SHP77 (cell line): Measurements from ENCODE around the gene MYO1D.
"Not testable (repeated sequence)": the region's sequence is repeated elsewhere in the genome, so short reads cannot be mapped to it uniquely, and the experiment has no call there.

Experiments
- DNase-seq, 2 experiments: peaks; one replicate each; lab custom pipeline; 2025; lab: John Stamatoyannopoulos, UW

Gene MYO1D

DNA sequence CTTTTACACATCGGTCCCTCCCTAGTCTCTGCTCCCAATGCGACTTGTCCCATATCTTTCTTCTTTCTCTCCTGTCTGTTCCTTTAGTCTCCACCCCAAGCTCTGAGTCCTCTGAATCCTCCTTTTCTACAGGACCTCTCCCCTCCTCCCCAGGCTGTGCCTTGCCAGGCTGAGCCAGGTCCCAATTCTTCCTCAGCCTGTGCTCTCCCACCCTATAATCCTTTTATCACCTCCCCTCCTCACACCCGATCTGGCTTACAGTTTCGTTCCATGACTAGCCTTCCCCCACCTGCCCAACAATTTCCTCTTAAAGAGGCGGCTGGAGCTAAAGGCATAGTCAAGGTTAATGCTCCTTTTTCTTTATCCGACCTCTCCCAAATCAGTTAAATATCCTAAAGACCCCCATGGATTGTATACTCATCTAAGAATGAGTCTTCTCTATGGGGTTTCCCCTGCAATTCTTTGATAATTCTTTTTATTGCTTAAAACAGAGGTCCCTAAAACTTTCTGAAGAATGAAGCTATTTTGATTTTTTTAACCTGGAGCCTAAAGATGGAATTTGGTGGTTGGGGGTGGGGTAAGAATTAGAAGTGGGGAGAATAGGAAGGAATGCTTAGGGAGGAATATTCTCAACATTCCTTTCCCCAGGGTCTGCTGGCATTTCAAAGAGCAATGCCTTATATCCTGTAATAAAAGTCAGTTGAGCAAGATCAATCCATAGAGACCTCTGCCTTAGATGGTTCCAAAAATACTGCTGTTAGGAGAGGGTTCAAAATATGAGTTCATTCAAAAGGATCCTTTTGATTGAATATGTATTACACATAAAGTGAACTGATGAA is 102.8 kb downstream of the MYO1D start:
- no peak for DNase-seq

DNA sequence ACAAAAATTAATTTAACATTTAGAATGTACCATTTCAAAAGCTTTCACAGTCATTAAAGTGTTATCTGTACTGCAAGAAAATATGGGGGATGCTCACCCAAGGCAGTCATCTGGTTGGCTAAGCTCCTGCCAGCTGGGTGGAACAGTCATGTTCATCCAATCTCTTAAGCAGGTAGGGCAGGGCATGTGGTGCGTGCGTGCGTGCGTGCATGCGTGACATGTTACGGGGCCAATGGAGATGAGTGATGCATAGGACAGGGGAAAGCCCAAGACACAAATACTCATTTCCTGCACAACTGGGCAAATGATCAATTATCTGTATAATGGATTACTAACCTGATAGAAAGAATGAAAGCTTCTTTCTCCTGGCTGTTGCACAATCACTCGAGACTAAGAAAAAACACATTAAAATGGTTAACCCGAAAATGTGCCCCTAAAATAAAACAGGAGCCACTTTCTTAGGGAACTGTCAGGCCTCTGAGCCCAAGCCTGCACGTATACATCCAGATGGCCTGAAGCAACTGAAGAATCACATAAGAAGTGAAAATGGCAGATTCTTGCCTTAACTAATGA is 104.4 kb downstream of the MYO1D start:
- DNase-seq = no peak

DNA sequence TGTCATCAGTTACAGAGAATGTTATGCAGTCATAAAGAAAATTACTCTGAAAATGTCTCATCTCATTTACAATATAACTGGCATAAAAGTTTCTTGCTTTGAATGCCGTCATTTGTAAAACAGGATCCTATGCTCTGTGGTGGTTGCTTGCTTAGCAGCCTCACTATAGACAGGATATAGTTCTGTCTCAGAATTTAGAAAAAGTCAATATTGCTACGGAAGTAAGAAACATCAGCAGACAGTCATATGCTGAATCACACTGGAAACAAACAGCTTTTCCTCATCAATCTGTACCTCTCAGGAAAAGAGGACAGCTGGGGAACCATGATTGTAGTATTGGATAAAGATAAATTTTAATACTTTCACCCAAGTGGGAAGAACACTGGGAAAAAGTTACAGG is 105.5 kb downstream of the MYO1D start:
- DNase-seq = no peak

DNA sequence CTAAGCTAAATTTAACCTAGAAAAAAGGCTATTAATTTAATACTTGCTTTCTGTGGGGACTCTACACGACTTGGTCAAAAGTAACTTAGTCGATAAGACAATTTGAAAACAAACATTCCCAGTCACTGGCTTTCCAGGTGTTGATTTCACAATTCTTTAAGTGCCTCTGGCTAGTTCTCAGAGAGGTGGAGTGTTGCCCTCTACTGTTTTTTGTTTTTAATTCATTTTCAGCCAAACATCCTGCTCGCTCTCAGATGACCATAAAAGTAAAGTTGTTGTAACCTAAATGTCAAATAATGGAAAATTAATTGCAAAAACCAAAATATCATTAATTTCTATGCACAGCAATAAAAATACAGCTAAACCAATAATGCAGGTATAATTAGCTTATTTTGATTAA is 107.1 kb downstream of the MYO1D start:
- DNase-seq = no peak

DNA sequence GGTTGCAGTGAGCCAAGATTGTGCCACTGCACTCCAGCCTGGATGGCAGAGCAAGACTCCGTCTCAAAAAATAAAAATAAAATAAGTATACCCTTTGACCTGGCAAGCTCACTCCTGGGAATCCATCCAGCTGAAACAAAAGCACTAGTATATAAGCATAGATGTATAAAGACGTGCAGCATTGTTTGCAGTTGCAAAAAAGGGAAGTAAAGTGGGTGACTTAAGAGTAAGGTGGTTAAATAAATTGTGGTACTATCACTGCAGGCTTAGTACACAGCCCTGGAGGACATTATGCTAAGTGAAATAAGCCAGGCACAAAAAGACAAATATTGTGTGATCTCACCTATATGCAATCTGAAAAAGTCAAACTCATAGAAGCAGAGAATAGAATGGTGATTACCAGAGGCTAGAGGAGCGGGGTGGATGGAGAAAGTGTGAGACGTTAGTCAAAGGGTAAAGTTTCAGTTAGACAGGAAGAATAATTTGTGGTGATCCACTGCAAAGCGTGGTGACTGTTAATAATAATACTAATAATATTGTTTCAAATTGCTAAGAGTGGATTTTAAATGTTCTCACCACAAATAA is 113.0 kb downstream of the MYO1D start:
- DNase-seq = no peak

DNA sequence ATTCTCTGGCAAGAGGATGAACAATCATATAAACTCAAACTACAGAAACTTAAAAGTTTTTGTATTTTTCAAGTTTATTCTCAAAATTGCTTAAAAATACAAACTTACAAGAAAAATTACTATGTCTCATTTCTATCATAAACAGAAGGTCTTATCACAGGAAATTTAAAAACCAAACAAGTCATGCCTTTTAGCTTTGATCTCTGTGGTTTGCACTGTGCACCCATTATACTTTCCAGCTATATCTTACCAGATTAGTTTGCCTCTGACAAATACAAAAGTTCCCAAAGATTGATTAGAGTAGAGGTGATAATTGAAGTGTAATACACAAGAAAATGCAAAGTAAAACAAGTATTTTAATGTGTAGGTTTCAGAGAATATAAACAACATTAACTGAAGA is 117.4 kb downstream of the MYO1D start:
- no peak for DNase-seq

DNA sequence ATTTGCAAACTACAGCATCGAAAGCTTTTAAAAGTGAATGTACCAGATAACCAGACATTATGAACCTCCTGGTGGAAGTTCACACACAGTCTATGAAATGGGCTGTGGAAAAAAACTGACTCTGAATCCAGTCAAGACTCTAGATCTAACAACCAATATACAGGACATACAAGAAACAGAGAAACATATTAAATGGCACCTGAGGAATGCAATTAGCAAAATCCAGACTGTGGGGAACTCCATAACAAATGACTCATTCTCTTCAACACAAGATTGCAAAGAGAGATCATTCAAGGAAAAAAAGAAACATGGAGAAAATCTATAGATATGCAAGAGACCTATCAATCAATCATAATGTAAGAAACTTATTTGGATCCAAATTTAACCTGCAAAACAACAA is 119.0 kb downstream of the MYO1D start:
- no peak for DNase-seq

DNA sequence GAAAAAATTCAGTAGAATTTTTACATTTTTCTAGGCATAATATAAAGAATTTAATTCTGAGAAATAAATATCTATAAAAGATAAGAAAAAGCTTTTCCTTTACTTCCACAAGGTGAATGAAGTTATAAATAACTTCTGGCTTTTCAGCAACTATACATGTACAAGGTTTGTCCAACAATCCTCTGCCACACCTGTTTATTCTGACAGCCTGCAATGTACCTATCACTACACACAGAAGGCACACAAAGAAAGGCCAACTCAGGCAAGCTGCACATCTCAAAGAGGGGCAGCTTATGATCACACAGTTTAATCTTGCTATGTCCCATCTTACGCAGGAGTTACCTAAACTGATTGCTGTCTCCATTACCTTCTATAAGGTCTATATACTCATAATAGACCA is 120.2 kb downstream of the MYO1D start:
- DNase-seq = no peak

DNA sequence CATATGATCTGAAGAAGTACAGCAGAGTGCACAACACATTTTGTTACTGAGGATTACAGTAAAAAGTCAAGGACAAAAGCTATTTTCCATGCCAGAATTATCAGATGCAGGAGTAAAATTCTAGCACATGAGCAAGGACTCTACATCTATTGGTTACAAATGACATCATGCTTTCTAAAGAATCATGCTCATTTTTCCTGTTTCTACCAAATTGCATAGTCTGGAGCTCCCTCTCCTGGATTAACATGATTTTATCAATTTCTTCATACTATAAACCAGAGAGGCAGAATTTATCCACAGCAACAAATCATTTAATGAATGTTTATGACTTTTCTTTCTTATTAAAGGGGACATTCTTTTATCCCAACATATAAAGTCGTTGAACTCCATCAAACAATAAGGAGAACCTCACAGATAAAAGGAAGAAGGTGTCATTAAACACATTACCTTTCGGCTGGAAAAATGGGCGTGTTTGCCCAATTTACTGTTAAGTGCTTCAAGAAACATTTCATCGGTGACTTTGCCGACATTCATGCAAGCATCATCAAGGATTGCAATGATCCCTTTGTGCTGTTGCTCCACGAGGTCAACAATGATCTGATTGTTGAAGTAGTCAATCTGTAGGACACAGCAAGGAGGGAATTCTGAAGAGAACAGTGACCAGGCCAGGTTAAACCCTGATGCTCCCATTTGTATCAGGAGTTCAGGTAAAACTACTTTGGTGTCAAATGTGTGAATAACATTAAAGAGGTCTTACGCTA is 121.7 kb downstream of the MYO1D start:
- peak; percentile 42 to 53 for DNase-seq

DNA sequence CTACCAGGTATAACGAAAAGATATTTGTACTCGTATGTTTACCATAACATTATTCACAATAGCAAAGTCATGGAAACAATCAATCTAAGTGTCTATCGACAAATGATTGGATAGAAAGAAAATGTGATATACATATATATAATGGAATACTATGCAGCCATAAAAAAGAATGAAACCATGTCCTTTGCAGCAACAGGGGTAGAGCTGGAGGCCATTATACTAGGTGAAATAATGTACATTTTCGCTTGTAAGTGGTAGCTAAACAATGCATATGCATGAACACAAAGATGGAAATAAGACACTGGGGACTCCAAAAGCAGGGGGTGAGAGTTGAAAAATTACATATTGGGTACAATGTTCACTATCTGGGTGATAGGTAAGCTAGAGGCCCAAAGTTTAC is 124.0 kb downstream of the MYO1D start:
- no peak for DNase-seq

DNA sequence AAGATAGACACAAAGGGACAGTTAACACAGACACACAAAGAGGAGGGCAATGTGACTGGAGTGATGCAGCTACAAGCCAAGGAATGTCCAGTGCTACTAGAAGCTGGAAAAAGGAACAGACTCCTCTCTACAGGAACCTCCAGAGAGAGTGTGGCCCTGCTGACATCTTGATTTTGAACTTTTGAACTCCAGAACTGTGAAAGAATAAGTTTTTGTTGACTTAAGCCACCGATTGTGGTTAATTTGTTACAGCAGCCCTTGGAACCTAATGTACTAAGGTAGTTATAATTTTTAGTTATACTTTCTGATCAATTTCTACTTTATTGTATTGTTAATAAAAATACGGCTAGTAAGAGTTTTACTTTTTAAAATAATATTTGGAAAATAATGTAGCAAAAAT is 129.1 kb downstream of the MYO1D start:
- no peak for DNase-seq

DNA sequence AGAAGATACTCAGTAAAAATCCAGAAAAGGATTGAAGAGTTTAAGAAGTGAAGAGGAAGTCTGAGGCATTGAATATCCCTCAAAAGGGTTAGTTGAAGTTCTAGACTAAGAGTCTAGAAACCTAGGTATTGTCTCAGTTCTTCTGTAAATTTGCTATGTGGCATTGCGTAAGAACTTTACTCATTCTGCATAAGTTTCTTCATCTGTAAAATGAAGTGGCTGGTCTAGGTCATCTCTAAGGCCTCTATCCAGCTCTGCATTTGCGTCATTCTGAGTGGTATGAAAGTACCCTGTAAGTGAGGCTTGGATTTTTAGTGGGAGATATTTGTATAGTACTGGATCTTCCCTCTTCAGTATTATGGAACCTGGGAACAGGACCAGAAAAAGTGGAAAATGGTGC is 130.2 kb downstream of the MYO1D start:
- no peak for DNase-seq

DNA sequence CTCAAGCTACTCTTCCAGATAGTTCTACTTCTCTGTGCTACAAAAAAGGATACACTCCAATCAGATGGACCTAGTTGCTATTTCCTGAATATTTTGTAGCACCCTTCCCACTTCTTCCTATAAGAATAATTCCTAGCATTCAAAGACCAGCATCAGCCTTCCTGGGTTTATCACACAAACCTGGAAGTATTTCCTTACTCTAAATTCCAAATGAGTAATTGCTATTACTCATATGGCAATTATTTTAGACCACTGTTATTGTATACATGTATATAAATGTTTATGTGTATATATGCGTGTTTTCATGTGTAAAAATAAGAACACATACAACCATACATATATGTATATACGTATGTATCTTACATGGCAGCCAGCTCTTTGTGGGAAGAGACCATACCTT is 130.6 kb downstream of the MYO1D start:
- no peak for DNase-seq

DNA sequence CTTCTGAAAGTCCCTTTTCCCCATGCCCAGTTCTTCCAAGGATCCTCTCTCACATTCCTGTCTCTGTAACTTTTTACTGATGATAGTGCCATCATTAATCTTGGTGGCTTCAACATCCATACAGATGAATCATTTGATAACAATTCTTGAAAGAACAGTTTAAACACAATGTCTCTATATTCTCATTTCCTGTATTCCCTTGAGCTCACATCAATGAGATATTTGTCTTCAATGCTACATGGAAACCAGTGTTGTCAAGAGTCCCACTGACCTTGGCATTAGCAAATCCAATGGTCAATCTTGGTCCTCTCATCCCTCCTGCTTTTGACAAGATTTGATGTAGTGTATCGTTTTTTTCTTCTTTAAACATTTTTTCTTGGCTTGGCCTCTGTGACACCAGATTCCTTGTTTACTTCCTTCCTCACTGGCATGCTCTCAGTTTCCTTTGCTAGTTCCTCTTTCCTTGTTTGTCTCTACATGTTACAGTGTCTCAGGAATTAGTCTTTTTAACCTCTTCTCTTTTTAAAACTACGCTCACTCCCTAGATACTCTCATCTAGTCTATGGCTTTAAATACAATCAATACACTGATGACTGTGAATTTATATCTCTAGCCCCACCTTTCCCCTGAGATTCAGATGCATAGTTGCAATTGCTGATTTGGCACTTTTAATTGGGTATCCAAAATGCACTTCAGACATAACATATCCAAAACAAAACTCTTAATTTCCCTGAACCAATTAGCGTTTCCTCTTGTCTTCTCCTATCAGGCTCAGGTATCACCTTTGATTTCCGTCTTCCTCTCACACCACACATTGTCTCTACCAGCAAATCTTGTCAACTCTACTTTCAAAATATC is 134.0 kb downstream of the MYO1D start:
- DNase-seq = no peak

DNA sequence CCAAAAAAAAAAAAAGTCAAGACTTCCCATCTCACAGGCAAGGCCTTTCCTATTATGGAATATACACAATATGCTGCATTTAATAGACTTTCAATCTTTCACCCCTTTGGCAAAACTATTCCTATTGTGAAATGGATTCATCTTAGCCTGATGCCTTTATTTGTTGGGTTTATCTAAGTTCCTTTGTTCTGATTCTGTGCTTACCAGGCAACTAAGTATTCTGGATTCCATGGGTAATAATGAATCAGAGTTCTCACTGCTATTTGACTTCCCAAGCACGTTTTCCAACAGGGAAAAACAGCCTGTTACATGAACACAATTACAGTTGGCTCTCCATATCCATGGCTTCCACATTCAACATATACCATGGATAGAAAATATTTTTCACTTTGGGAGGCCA is 135.5 kb downstream of the MYO1D start:
- no peak for DNase-seq

DNA sequence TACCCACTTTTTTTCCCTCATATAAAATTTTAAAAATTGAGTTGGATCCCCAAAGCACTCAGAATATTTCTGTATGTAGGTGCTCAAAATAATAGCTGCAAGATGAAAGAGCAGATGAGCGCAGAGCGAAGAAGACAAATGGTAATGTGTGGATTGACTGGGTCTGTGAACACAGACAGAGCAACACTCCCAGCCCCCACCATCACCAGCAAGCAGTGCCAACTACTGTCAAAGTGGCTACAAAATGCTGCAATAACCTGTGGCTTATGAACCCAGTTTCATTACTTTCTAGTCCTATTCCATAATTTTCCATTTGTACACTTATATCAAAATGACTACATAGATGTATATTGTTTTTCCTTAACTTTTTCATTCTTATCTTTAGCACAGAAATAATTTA is 137.2 kb downstream of the MYO1D start:
- DNase-seq = no peak

DNA sequence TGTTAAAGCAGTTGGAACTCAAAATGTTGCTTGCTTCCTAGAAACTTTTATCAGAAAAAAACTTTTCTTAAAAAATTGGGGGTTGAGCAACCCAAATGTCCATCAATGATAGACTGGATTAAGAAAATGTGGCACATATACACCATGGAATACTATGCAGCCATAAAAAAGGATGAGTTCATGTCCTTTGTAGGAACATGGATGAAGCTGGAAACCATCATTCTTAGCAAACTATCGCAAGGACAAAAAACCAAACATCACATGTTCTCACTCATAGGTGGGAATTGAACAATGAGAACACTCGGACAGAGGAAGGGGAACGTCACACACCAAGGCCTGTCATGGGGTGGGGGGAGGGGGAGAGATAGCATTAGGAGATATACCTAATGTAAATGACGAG is 137.8 kb downstream of the MYO1D start:
- DNase-seq = not testable (repeated sequence)

DNA sequence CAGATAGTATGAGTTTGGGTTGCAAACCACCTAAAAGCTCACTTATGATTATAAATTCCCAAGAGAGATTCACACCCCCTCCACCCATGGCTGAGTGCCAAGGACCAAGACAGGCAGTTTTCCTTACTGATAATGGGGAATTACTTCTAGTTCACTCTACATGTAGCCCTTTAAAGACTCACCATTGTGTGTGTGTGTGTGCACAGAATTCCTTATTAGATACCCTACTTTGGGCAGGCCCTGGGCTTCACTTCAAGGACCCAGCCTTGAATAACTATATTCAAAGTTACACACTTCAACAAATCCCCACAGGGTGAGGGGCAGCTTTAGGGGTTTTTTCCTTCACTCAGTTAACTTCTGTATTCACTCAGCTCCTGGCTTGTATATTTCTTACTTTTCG is 143.5 kb downstream of the MYO1D start:
- DNase-seq = no peak

DNA sequence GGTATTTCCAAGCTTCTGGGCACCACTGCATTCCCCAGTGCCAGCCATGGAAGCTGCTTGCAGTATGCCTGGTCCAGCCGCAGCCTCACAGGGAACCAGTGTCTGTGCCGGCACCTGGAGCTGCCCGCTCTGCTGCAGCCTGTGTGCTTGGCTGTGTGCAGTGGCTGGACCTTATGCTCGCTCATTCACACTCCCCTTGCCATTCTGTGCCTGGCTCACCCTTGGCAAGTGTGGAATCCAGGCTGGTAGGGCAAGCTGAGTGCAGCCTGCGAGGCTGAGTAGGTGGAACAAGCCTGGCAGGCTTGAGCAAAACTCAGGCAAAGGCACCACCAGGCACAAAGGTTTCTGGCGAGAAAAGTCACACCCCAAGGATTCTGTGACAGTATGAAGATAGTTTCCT is 144.0 kb downstream of the MYO1D start:
- no peak for DNase-seq

DNA sequence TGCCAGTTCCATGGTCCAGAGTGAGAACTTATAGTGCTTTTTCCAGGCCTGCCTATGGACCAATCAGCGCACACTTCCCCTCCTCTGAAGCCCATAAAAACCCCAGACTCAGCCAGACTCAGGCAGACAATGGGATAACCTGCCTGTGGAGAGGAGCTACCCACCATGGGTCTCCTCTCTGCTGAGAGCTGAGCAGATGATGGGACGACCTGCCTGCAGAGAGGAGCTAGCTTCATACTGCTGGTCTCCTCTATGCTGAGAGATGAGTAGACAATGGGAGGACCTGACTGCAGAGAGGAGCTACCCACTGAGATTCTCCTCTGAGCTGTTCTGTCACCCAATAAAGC is 144.7 kb downstream of the MYO1D start:
- no peak for DNase-seq

DNA sequence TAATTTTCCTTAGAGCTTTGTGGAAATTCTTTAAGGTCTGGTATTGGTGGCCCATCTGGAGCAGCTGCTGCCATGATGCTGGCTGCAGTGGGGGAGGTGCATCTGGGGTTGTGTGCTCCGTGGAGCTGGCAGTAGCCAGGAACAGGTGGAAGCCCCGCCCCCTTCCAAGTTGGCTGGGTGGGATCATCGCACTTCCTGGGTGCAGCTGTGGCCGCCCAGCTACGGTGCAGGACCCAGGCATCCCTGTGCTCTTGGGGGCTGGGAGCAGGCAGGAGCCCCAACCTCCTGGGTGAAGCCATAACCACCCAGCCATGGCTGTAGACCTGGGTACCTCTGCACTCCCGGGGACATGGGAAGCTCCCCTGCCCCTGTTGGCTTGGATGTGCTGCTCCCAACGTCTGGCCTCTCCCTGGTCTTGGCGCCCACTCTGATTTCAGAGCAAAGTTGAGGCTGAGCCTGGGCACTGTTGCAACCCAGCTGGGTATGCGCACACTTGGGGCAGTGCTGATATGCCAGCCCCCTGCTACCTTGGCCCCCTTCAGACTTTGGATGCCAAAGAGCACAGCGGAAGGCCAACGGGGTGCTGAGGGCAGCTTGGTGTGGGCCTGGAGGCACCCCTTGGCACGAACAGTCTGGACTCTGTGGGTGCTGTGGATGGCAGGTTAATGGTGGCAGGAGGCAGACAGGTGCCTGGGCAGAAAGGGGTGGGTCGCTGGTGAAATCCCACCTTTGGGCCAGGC is 145.2 kb downstream of the MYO1D start:
- DNase-seq = no peak
